HepG2 (cell line): ENCODE measurements around the gene NPB. TPM values are rescaled to one million over a fixed set of nuclear protein-coding genes. Genes with fewer than 3 reads are reported as not detected.

Experiments used
- ARHGAP35 ChIP-seq: sonication (generic); formaldehyde crosslinking; IDR thresholded peaks from 2 replicates; pipeline ENCODE4 v1.9.0; 2022; ENCODE audit warnings: mild to moderate bottlenecking, inconsistent platforms, moderate library complexity, missing genetic modification reagents, borderline replicate concordance
- ATF5 ChIP-seq: sonication (generic); formaldehyde crosslinking; IDR thresholded peaks from 2 replicates; pipeline ENCODE4 v1.4.0; 2020; ENCODE audit warnings: mild to moderate bottlenecking, low read depth, missing genetic modification reagents
- ATF6 ChIP-seq: sonication (generic); formaldehyde crosslinking; conservative IDR thresholded peaks from 2 replicates; pipeline ENCODE4 v1.4.0; 2020; ENCODE audit warnings: missing genetic modification reagents
- DBP ChIP-seq: sonication (generic); formaldehyde crosslinking; IDR thresholded peaks from 2 replicates; pipeline ENCODE4 v1.4.0; 2020; ENCODE audit warnings: missing genetic modification reagents; ENCODE audit errors: not compliant biosample characterization
- FOSL1 ChIP-seq: sonication (generic); formaldehyde crosslinking; IDR thresholded peaks from 2 replicates; pipeline ENCODE4 v1.9.0; 2021; ENCODE audit warnings: missing genetic modification reagents, borderline replicate concordance
- GLMP ChIP-seq: sonication (generic); formaldehyde crosslinking; IDR thresholded peaks from 2 replicates; pipeline ENCODE4 v1.9.0; 2021; ENCODE audit warnings: missing genetic modification reagents, mild to moderate bottlenecking, borderline replicate concordance
- IRF2 ChIP-seq: IDR thresholded peaks from 2 replicates; pipeline ENCODE4 v1.6.1; 2018; ENCODE audit warnings: missing genetic modification reagents, missing compliant biosample characterization
- JUN ChIP-seq: sonication (generic); formaldehyde crosslinking; IDR thresholded peaks from 2 replicates; pipeline ENCODE4 v1.4.0; 2020; ENCODE audit warnings: mild to moderate bottlenecking, missing genetic modification reagents
- LCORL ChIP-seq, 2 experiments: fragments of 450-650 bp in 1 of 2; sonication (generic) in 1 of 2; formaldehyde crosslinking in 1 of 2; IDR thresholded peaks; 2 replicates each; pipeline versions ENCODE4 v1.5.0 to v1.6.1; 2017 to 2020; ENCODE audit warnings: antibody characterized with exemption in 1 of 2, missing genetic modification reagents in 1 of 2
- PHF5A ChIP-seq: IDR thresholded peaks from one replicate; pipeline ENCODE4 v1.6.1; 2018; ENCODE audit warnings: low read depth, missing genetic modification reagents; ENCODE audit not compliant: unreplicated experiment
- SAFB2 ChIP-seq: sonication (generic); formaldehyde crosslinking; IDR thresholded peaks from 2 replicates; pipeline ENCODE4 v1.5.1; 2020; ENCODE audit warnings: missing genetic modification reagents, low read depth, mild to moderate bottlenecking, borderline replicate concordance
- SIX4 ChIP-seq: sonication (generic); formaldehyde crosslinking; IDR thresholded peaks from 2 replicates; pipeline ENCODE4 v1.4.0; 2020; ENCODE audit warnings: missing genetic modification reagents
- SNAI1 ChIP-seq: sonication (generic); formaldehyde crosslinking; IDR thresholded peaks from 2 replicates; pipeline ENCODE4 v1.5.0; 2020; ENCODE audit warnings: mild to moderate bottlenecking, missing genetic modification reagents, borderline replicate concordance
- SUZ12 ChIP-seq: fragments of 150-350 bp; IDR thresholded peaks from 2 replicates; pipeline ENCODE4 v1.6.1; 2014; ENCODE audit warnings: low read depth, low read length
- TBX3 ChIP-seq: fragments of 450-650 bp; IDR thresholded peaks from 2 replicates; pipeline ENCODE4 v1.6.1; 2017; ENCODE audit warnings: antibody characterized with exemption, mild to moderate bottlenecking, inconsistent platforms, borderline replicate concordance
- TEF ChIP-seq: sonication (generic); formaldehyde crosslinking; IDR thresholded peaks from 2 replicates; pipeline ENCODE4 v1.5.0; 2020; ENCODE audit warnings: missing genetic modification reagents
- XBP1 ChIP-seq: sonication (generic); formaldehyde crosslinking; IDR thresholded peaks from 2 replicates; pipeline ENCODE4 v1.5.0; 2020; ENCODE audit warnings: missing genetic modification reagents
- ZNF354B ChIP-seq: sonication (generic); formaldehyde crosslinking; IDR thresholded peaks from 2 replicates; pipeline ENCODE4 v1.8.0; 2022; ENCODE audit warnings: mild to moderate bottlenecking, missing genetic modification reagents
- ZNF550 ChIP-seq: sonication (generic); formaldehyde crosslinking; IDR thresholded peaks from 2 replicates; pipeline ENCODE4 v1.4.0; 2020; ENCODE audit warnings: mild to moderate bottlenecking, missing genetic modification reagents, borderline replicate concordance
- ZNF629 ChIP-seq: sonication (generic); formaldehyde crosslinking; conservative IDR thresholded peaks from 2 replicates; pipeline ENCODE4 v1.5.0; 2020; ENCODE audit warnings: missing genetic modification reagents
- ZNF800 ChIP-seq: sonication (generic); formaldehyde crosslinking; IDR thresholded peaks from 2 replicates; pipeline ENCODE4 v1.4.0; 2020; ENCODE audit warnings: missing genetic modification reagents
- polyA plus RNA-seq, 8 experiments: library from polyadenylated mRNA; depleted of rRNA in 3 of 8; stranded (reverse) in 7 of 8; unstranded in 1 of 8; fragments of >200 nt; fragmentation: Illumina TruSeq in 4 of 8; extraction: Trizol in 4 of 8; gene quantifications; 2 replicates each; pipeline versions ENCODE4 v1.2.1 to v1.2.3, GENCODE V29; 2011 to 2016; ENCODE audit warnings: low read depth in 4 of 8, missing spikeins in 1 of 8, mixed read lengths in 1 of 8; ENCODE audit not compliant: insufficient read depth in 1 of 8
- total RNA-seq, 5 experiments: library from RNA; depleted of rRNA; stranded (reverse); fragments of >200 nt; fragmentation: Illumina TruSeq; extraction: Trizol; gene quantifications; 2 replicates each; pipeline ENCODE4 v1.2.3, GENCODE V29; 2016; ENCODE audit warnings: low read depth in 1 of 5

The NPB gene
- total and polyA plus RNA-seq, 2 of the 13 experiments (the other 11 are each of a cell fraction or from before 2014, with no cell fraction given): 0.11 to 0.93 TPM

- TF ChIP-seq IRF2 (CRISPR knock-in tag) (peak; percentile 13; the same call in 1 of the 2 replicates), ARHGAP35 (CRISPR knock-in tag) (0 out of 2 replicates have a peak, but pooled peaks have one; percentile 2), LCORL (IDR thresholded peaks at IDR 0.05) (no peak), LCORL (CRISPR knock-in tag; IDR thresholded peaks at IDR 0.05) (peak; percentile 48; the same call in 1 of the 2 replicates), SAFB2 (no peak; the same call in none of the 2 replicates), FOSL1 (CRISPR knock-in tag) (no peak), ATF6 (CRISPR knock-in tag) (no peak; the same call in 1 of the 2 replicates), PHF5A (peak; percentile 86), TEF (CRISPR knock-in tag) (no peak), JUN (no peak), ATF5 (CRISPR knock-in tag) (peak; percentile 64; the same call in 1 of the 2 replicates), SNAI1 (CRISPR knock-in tag) (0 out of 2 replicates have a peak, but pooled peaks have one; percentile 21), GLMP (CRISPR knock-in tag) (no peak), ZNF800 (CRISPR knock-in tag) (0 out of 2 replicates have a peak, but pooled peaks have one; percentile 40), TBX3 (no peak), SUZ12 (no peak), SIX4 (no peak), ZNF354B (CRISPR knock-in tag) (0 out of 2 replicates have a peak, but pooled peaks have one; percentile 66), DBP (no peak), XBP1 (CRISPR knock-in tag) (no peak), ZNF629 (CRISPR knock-in tag) (0 out of 2 replicates have a peak, but pooled peaks have one; percentile 23), ZNF550 (no peak)
Observed at GRCh38 chr17:81867170-81867990, 34.7 kb upstream of the NPB start (continued).
